ENCODE measurements around the gene MUSK. TPM values are rescaled to one million over a fixed set of nuclear protein-coding genes. Genes with fewer than 3 reads are reported as not detected.

The MUSK gene
- total RNA-seq, 1 donor from 2014 or later = 3.2 TPM

DNA sequence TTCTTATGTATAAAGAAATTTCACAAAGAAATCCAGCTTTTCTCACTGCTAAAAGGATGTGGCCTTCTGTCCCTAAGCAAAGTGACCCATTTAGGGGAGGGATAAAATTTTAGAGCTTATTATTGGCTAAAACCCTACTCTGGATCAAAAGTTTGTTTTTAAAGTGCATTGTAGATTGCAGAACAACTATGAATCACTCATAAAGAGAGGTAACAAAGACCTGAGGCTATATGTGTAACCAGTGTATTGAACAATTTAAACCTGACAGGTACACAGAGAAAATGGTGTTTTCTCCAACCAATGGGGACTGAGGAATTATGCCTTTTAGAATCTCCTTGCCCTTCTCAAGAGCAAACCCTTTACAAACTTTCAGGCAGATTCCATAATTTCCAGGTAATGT is 86.6 kb downstream of the MUSK start:
- intact Hi-C loops (cut with DNase I) = no loop called here
- Histone ChIP-seq H3K9me3 (no peaks in the 10 kb centered on the region), H3K36me3 (no peaks in the 10 kb centered on the region), H3K27me3 (ENCODE audit: low read depth) (no peaks in the 10 kb centered on the region), H3K4me1 (no peaks in the 10 kb centered on the region), H3K4me3 (no peak overlapping the region), H3K27ac (no peak overlapping the region)
- ATAC-seq = no peak
- no peak for DNase-seq
- TF ChIP-seq CTCF (IDR thresholded peaks at IDR 0.05) = no peak

GRCh38 chr9:110758201-110758600 is 89.6 kb downstream of the MUSK start:
- ATAC-seq = no peak

DNA sequence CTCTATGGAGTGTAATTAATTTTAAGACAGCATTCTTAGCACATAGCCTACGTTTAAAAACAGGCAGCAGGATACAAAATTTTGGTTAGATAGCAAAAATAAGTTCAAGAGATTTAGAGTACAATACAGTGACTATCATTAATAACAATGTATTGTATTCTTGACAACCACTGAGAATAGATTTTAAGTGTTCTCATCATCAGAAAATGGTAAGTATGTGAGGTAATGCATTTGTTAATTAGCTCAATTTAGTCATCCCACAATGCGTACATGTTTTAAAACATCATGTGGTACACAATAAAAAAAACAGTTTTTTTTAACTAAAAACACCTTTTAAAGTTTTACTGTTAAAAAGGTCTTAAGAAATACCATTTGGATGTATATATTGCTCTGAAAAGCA is 94.2 kb downstream of the MUSK start:
- TF ChIP-seq CTCF (IDR thresholded peaks at IDR 0.05) = no peak
- intact Hi-C loops (cut with DNase I) = no loop called here
- no peaks in the 10 kb centered on the region for H3K4me1 ChIP-seq
- H3K36me3 ChIP-seq = no peaks in the 10 kb centered on the region
- no peaks in the 10 kb centered on the region for H3K27me3 ChIP-seq (ENCODE audit: low read depth)
- no peak overlapping the region for H3K4me3 ChIP-seq
- no peak for DNase-seq
- H3K9me3 ChIP-seq = no peaks in the 10 kb centered on the region
- no peak overlapping the region for H3K27ac ChIP-seq
- ATAC-seq = no peak

More at GRCh38 chr9:110758201-110758600, 89.6 kb downstream of the MUSK start:
- Histone ChIP-seq H3K9me3 (no peaks in the 10 kb centered on the region), H3K27ac (no peak overlapping the region), H3K36me3 (no peaks in the 10 kb centered on the region), H3K27me3 (ENCODE audit: low read depth) (no peaks in the 10 kb centered on the region), H3K4me1 (no peaks in the 10 kb centered on the region), H3K4me3 (no peak overlapping the region)
- no peak for DNase-seq
- intact Hi-C loops (cut with DNase I) = no loop called here
- no peak for TF ChIP-seq CTCF (IDR thresholded peaks at IDR 0.05)

DNA sequence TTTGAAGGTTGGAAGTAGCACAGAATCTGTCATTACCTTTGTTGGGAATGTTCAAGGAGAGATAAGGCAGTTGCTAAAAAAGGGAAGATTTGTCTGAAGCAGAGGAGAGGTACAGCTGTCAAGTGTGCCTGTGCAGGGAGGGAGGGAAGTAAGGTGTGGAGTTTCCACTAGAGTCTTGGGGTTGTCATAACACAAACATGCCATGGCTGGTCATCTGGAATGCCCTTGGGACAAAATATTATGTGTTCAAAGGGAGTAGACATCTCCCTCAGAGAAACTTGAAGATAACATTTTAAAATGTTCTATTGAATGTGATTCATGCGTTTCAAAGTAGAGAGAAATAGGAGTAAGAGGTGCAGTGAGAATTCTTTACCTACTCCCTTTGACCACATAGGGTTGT is 95.0 kb downstream of the MUSK start:
- ATAC-seq (no peak), DNase-seq (no peak)
- Histone ChIP-seq H3K4me3 (no peak overlapping the region), H3K27me3 (ENCODE audit: low read depth) (no peaks in the 10 kb centered on the region), H3K9me3 (no peaks in the 10 kb centered on the region), H3K4me1 (no peaks in the 10 kb centered on the region), H3K27ac (no peak overlapping the region), H3K36me3 (no peaks in the 10 kb centered on the region)
- intact Hi-C loops (cut with DNase I) = no loop called here
- TF ChIP-seq CTCF (IDR thresholded peaks at IDR 0.05) = no peak

DNA sequence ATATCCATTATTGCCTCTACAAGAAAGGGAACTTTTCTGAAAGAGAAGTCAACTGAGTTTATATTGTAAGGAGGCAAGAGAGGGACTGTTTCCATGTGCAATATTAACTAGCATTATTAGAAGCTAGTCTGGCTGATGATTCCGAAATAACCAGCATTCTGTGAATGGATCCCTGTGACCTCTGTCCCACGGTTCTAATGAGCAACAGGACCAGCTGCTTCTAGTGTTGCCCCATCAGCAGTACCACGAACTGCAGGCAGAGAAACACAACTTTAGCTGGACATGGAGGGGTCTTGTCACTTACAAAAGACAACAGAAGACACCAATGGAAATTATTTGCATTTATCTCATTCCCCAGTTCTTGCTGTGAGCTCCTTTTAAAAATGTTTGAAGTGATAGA is 95.4 kb downstream of the MUSK start:
- no peak for ATAC-seq
- H3K36me3 ChIP-seq = no peaks in the 10 kb centered on the region

More for the DNA sequence above, 95.4 kb downstream of the MUSK start:
- TF ChIP-seq CTCF (IDR thresholded peaks at IDR 0.05) = no peak
- intact Hi-C loops (cut with DNase I) = no loop called here
- DNase-seq = no peak
- Histone ChIP-seq H3K4me3 (no peak overlapping the region), H3K9me3 (no peaks in the 10 kb centered on the region), H3K4me1 (no peaks in the 10 kb centered on the region), H3K27ac (no peak overlapping the region), H3K27me3 (ENCODE audit: low read depth) (no peaks in the 10 kb centered on the region)

All from lower lobe of right lung (tissue), 2 donors.